ENCODE data around the gene RD3L.
"Not testable (repeated sequence)": the region's sequence is repeated elsewhere in the genome, so short reads cannot be mapped to it uniquely, and the experiment has no call there.

RD3L gene

GRCh38 chr14:103941973-103942736 is at the start of gene RD3L:
Gene RD3L (minus strand): TSS chr14:103942529. CDS start chr14:103941695, 834 bp downstream.
- DNase-seq (ENCODE audit: low read depth), result no peak
- TF ChIP-seq, protein P1, sequence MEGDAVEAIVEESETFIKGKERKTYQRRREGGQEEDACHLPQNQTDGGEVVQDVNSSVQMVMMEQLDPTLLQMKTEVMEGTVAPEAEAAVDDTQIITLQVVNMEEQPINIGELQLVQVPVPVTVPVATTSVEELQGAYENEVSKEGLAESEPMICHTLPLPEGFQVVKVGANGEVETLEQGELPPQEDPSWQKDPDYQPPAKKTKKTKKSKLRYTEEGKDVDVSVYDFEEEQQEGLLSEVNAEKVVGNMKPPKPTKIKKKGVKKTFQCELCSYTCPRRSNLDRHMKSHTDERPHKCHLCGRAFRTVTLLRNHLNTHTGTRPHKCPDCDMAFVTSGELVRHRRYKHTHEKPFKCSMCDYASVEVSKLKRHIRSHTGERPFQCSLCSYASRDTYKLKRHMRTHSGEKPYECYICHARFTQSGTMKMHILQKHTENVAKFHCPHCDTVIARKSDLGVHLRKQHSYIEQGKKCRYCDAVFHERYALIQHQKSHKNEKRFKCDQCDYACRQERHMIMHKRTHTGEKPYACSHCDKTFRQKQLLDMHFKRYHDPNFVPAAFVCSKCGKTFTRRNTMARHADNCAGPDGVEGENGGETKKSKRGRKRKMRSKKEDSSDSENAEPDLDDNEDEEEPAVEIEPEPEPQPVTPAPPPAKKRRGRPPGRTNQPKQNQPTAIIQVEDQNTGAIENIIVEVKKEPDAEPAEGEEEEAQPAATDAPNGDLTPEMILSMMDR (IDR thresholded peaks at IDR 0.05; ENCODE audit: low read depth, low read length, missing control alignments), result no peak
- no peak within 1 kb of the TSS for H3K4me3 ChIP-seq (ENCODE audit: low read depth, low read length)

DNA sequence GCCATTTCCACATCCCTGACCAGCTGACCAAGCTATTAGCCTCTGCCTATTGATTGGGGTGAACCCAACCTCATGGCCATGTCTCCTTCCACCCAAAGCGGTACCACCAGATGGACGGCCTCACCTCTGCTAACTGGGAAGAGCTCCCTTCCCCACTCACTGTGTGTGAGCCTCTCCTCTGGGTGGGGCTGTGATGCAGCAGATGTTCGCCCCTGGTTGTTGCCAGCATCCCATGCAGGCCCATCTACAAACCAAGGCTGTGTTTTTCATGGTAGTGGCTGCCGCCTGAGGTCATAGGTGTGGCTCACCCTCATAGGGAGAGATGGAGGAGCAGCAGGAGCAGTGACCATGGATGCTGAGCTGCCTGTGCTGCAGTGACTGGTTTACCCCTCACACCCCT is 47.6 kb upstream of the RD3L start:
- DNase-seq (ENCODE audit: low read depth), result no peak
- H3K4me3 ChIP-seq (ENCODE audit: low read depth, low read length), result no peak overlapping the region
- TF ChIP-seq, protein P1 (IDR thresholded peaks at IDR 0.05; ENCODE audit: low read depth, low read length, missing control alignments), result no peak

- no peak overlapping the region for H3K4me3 ChIP-seq (ENCODE audit: low read depth, low read length)
- TF ChIP-seq, protein P1 (IDR thresholded peaks at IDR 0.05; ENCODE audit: low read depth, low read length, missing control alignments), result no peak
- no peak for DNase-seq (ENCODE audit: low read depth)
These were observed 46.7 kb upstream of the RD3L start for GRCh38 chr14:103989034-103989433.

DNA sequence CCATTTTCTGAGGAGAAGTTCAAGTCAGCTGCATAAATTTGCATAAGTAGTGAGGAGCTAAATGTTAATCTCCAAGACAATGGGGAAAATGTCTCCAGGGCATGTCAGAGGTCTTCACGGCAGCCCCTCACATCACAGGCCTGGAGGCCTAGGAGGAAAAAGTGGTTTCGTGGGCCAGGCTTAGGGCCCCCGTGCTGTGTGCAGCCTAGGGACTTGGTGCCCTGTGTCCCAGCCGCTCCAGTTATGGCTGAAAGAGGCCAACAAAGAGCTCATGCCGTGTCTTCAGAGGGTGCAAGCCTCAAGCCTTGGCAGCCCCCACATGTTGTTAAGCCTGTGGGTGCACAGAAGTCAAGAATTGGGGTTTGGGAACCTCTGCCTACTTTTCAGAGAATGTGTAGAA is 41.9 kb upstream of the RD3L start:
- TF ChIP-seq, protein P1 (IDR thresholded peaks at IDR 0.05; ENCODE audit: low read depth, low read length, missing control alignments), result no peak
- no peak for DNase-seq (ENCODE audit: low read depth)
- no peak overlapping the region for H3K4me3 ChIP-seq (ENCODE audit: low read depth, low read length)

- TF ChIP-seq, protein P1 (IDR thresholded peaks at IDR 0.05; ENCODE audit: low read depth, low read length, missing control alignments), result peak; percentile 29
- DNase-seq (ENCODE audit: low read depth); H3K4me3 ChIP-seq (ENCODE audit: low read depth, low read length): not testable (repeated sequence)
These were observed 38.4 kb upstream of the RD3L start for GRCh38 chr14:103980623-103981238.

GRCh38 chr14:103974575-103974974 is 32.2 kb upstream of the RD3L start:
- TF ChIP-seq, protein P1 (IDR thresholded peaks at IDR 0.05; ENCODE audit: low read depth, low read length, missing control alignments), result no peak
- DNase-seq (ENCODE audit: low read depth), result no peak
- H3K4me3 ChIP-seq (ENCODE audit: low read depth, low read length), result no peak overlapping the region

Data from GM12864 (cell line).